ENCODE results near the gene B4GALT3. TPM values are rescaled to one million over a fixed set of nuclear protein-coding genes. Genes with fewer than 3 reads are reported as not detected.

B4GALT3 gene
- total and polyA plus RNA-seq, 2 of the 4 experiments (the other 2 are of a cell fraction), result 19.9 to 36.0 TPM

GRCh38 chr1:161131523-161132409 lies 45.5 kb downstream of the B4GALT3 start:
- Histone ChIP-seq H3K14ac (replicated peaks; ENCODE audit: low read depth, low read length) (peak overlapping the region; percentile 88), H3K56ac (ENCODE audit: extremely low read depth, insufficient read depth, low read length) (peak overlapping the region; percentile 24; the same call in 1 of the 2 replicates), H3K4me1 (ENCODE audit: control insufficient read depth, insufficient read depth, low read length) (no peaks in the 10 kb centered on the region; the same call in 1 of the 2 replicates), H3K4me2 (ENCODE audit: low read depth, low read length) (peak overlapping the region; percentile 96), H3K27ac (ENCODE audit: insufficient read depth, low read length) (peak overlapping the region; percentile 90), H2AK9ac (replicated peaks; ENCODE audit: low read depth, low read length, poor library complexity) (peak overlapping the region; percentile 99), H2AFZ (replicated peaks; ENCODE audit: low read length, poor library complexity) (peak overlapping the region; percentile 91), H3K4ac (ENCODE audit: low read depth, low read length) (peak overlapping the region; percentile 97), H3K36me3 (ENCODE audit: control insufficient read depth, insufficient read depth, low read length) (peaks cover 15% of the 10 kb centered on the region), H3K79me1 (ENCODE audit: low read depth in 1 of 2, low read length in 2 of 2) (peaks cover 25 to 81% of the 10 kb centered on the region in 2 experiments), H2BK120ac (ENCODE audit: low read depth, low read length) (peak overlapping the region; percentile 63), H3K23ac (ENCODE audit: low read depth, low read length) (peak overlapping the region; percentile 57), H4K20me1 (ENCODE audit: insufficient read depth, low read length) (no peaks in the 10 kb centered on the region), H3K4me3 (ENCODE audit: insufficient read depth, low read depth, low read length) (peak overlapping the region; percentile 72), H4K8ac (ENCODE audit: low read depth in 2 of 2, low read length in 2 of 2) (peak overlapping the region; percentile 44 to 90), H2BK20ac (ENCODE audit: low read depth, low read length) (no peak overlapping the region), H4K91ac (ENCODE audit: insufficient read depth, low read depth, low read length) (peak overlapping the region; percentile 81), H3K18ac (ENCODE audit: low read depth, low read length) (peak overlapping the region; percentile 80), H3K9me1 (ENCODE audit: insufficient read depth, low read length) (peaks cover 5% of the 10 kb centered on the region), H3K9me3 (ENCODE audit: control insufficient read depth, insufficient read depth, low read length) (no peaks in the 10 kb centered on the region), H3K9ac (ENCODE audit: low read depth, low read length) (peak overlapping the region; percentile 93), H4K5ac (ENCODE audit: low read depth, low read length) (peak overlapping the region; percentile 79), H2BK15ac (ENCODE audit: low read depth, low read length) (peak overlapping the region; percentile 10; the same call in 1 of the 3 replicates), H2BK5ac (ENCODE audit: low read depth, low read length, poor library complexity, severe bottlenecking) (peak overlapping the region; percentile 87), H3K27me3 (ENCODE audit: control insufficient read depth, insufficient read depth, low read length) (no peaks in the 10 kb centered on the region), H2AK5ac (ENCODE audit: low read depth, low read length) (peak overlapping the region; percentile 90)
- TF ChIP-seq RAD21 (IDR thresholded peaks at IDR 0.05; ENCODE audit: low read length), result no peak
- TF ChIP-seq CEBPB (IDR thresholded peaks at IDR 0.05; ENCODE audit: low read depth, low read length), result no peak
- TF ChIP-seq POLR2A (IDR thresholded peaks at IDR 0.05; ENCODE audit: low read depth, low read length), result no peak
- TF ChIP-seq SMC3 (IDR thresholded peaks at IDR 0.05; ENCODE audit: low read depth, low read length), result no peak
- BruUV-seq (replicated peaks), result no TSS peak
- DNase-seq (peak; percentile 24), ATAC-seq (ENCODE audit: low read depth) (peak; percentile 6; the same call in 1 of the 2 replicates)
- intact Hi-C loops (cut with micrococcal nuclease) (loop anchor here (1.0 kb wide), 1 partner anchor 13 kb away; the partner anchor contains the start of genes NIT1 and PFDN2), in situ Hi-C loops (cut with MboI; ENCODE audit: low sequenced_read_pairs) (no loop called here), dilution Hi-C loops (cut with HindIII; ENCODE audit: low sequenced_read_pairs, unreplicated experiment) (no loop called here)
- CTCF ChIA-PET, result no interaction called here
- 0% methylated on average over 4 of the region's 22 CpGs; no CpG with 5 or more reads in 1 of the 2 experiments for WGBS, 2 experiments (ENCODE audit: extremely low coverage in 2 of 2, insufficient read length in 1 of 2)
- POLR2A ChIA-PET (ENCODE audit: unreplicated experiment), result interaction anchor here (0.6 to 1.5 kb wide), 3 partner anchors 10 to 94 kb away, joined by 6 to 9 read pairs (median 8); partner anchors contain the start of genes NIT1 and PFDN2

All from IMR-90 (cell line).